Measurements from ENCODE around the gene SUCO. TPM values are rescaled to one million over a fixed set of nuclear protein-coding genes. Genes with fewer than 3 reads are reported as not detected.
A peak's percentile ranks its signal among the peaks of the same experiment; 100 is the strongest.

Gene SUCO
- polyA plus RNA-seq, 2 of the 4 experiments (the other 2 are of a cell fraction) = 10.3 to 21.8 TPM

GRCh38 chr1:172487550-172487949 is 45.4 kb upstream of the SUCO start:
- no peak for FAIRE-seq
- Histone ChIP-seq H3K4me2 (no peak overlapping the region), H3K9me3 (no peaks in the 10 kb centered on the region), H3K4me3 (no peak overlapping the region), H3K4me1 (0 out of 3 replicates have a peak, but pooled peaks cover 5% of the 10 kb centered on the region), H3K27ac (no peak overlapping the region)
- TF ChIP-seq POLR2A (IDR thresholded peaks at IDR 0.05; ENCODE audit: low read length) = no peak
- TF ChIP-seq CTCF (IDR thresholded peaks at IDR 0.05) = no peak
- TF ChIP-seq HDAC2 (IDR thresholded peaks at IDR 0.05) = no peak
- TF ChIP-seq POLR2AphosphoS2 (conservative IDR thresholded peaks at IDR 0.05; ENCODE audit: low read length) = no peak
- no peak for TF ChIP-seq FOSB (CRISPR knock-in tag; IDR thresholded peaks at IDR 0.05)
- WGBS (ENCODE audit: missing lambda C conversion rate) = 80% methylated on average over 4 of the region's 4 CpGs
- DNase-seq (ENCODE audit: low read depth in 1 of 2, low spot score in 1 of 2) = no peak
- CTCF ChIA-PET = interaction anchor here (1.3 kb wide), 1 partner anchor 9 kb away, joined by 5 read pairs; no protein-coding TSS in a partner anchor
- POLR2A ChIA-PET = no interaction called here
- no peak for ATAC-seq

GRCh38 chr1:172488393-172488792 is 44.6 kb upstream of the SUCO start:
- TF ChIP-seq CHD2 (IDR thresholded peaks at IDR 0.05; ENCODE audit: low read length, partially characterized antibody) (no peak), KDM5A (IDR thresholded peaks at IDR 0.05) (no peak), MAX (IDR thresholded peaks at IDR 0.05) (no peak), CBX2 (IDR thresholded peaks at IDR 0.05; ENCODE audit: borderline replicate concordance, low read depth) (no peak), RAD21 (conservative IDR thresholded peaks at IDR 0.05 in 1 of 2, IDR thresholded peaks at IDR 0.05 in 1 of 2) (no peak), TP53 (CRISPR knock-in tag; IDR thresholded peaks at IDR 0.05) (no peak), NPAS2 (CRISPR knock-in tag; IDR thresholded peaks at IDR 0.05; ENCODE audit: borderline replicate concordance) (no peak), ZC3H11A (IDR thresholded peaks at IDR 0.05) (no peak), EP300 (IDR thresholded peaks at IDR 0.05) (no peak), POLR2AphosphoS2 (conservative IDR thresholded peaks at IDR 0.05; ENCODE audit: low read length) (no peak)
- TF ChIP-seq, protein P1, sequence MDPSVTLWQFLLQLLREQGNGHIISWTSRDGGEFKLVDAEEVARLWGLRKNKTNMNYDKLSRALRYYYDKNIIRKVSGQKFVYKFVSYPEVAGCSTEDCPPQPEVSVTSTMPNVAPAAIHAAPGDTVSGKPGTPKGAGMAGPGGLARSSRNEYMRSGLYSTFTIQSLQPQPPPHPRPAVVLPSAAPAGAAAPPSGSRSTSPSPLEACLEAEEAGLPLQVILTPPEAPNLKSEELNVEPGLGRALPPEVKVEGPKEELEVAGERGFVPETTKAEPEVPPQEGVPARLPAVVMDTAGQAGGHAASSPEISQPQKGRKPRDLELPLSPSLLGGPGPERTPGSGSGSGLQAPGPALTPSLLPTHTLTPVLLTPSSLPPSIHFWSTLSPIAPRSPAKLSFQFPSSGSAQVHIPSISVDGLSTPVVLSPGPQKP (IDR thresholded peaks at IDR 0.05; ENCODE audit: low read depth, low read length) = no peak
- CTCF ChIA-PET = interaction anchor here (1.1 to 1.3 kb wide), 2 partner anchors 38 to 59 kb away, joined by 3 to 6 read pairs; no protein-coding TSS in a partner anchor
- POLR2A ChIA-PET = no interaction called here

GRCh38 chr1:172489847-172490246 is 43.1 kb upstream of the SUCO start:
- no peak for ATAC-seq
- no peaks in the 10 kb centered on the region for H3K4me1 ChIP-seq
- WGBS (ENCODE audit: missing lambda C conversion rate) = 70% methylated on average over 3 of the region's 3 CpGs
- H3K4me2 ChIP-seq = no peak overlapping the region
- ChIA-PET POLR2A (no interaction called here), CTCF (no interaction called here)
- no peaks in the 10 kb centered on the region for H3K9me3 ChIP-seq
- peak; percentile 13 for FAIRE-seq
- no peak for DNase-seq (ENCODE audit: low read depth in 1 of 2, low spot score in 1 of 2)
- H3K4me3 ChIP-seq = no peak overlapping the region
- no peak overlapping the region for H3K27ac ChIP-seq
- TF ChIP-seq CHD2 (IDR thresholded peaks at IDR 0.05; ENCODE audit: low read length, partially characterized antibody) (no peak), ATOH8 (CRISPR knock-in tag; IDR thresholded peaks at IDR 0.05; ENCODE audit: low read depth) (no peak), PBX3 (IDR thresholded peaks at IDR 0.05) (no peak), ZSCAN20 (CRISPR knock-in tag; IDR thresholded peaks at IDR 0.05) (no peak), HOXB5 (CRISPR knock-in tag; IDR thresholded peaks at IDR 0.05) (no peak), KDM5A (IDR thresholded peaks at IDR 0.05) (no peak), RAD21 (conservative IDR thresholded peaks at IDR 0.05 in 1 of 2, IDR thresholded peaks at IDR 0.05 in 1 of 2) (no peak), RFX5 (IDR thresholded peaks at IDR 0.05) (no peak)

More at GRCh38 chr1:172488393-172488792, 44.6 kb upstream of the SUCO start:
- no peak overlapping the region for H3K27ac ChIP-seq
- no peak overlapping the region for H3K4me2 ChIP-seq
- H3K9me3 ChIP-seq = no peaks in the 10 kb centered on the region
- WGBS (ENCODE audit: missing lambda C conversion rate) = 90% methylated on average over 3 of the region's 3 CpGs
- ATAC-seq (no peak), FAIRE-seq (no peak), DNase-seq (ENCODE audit: low read depth in 1 of 2, low spot score in 1 of 2) (no peak)
- H3K4me1 ChIP-seq = 0 out of 3 replicates have a peak, but pooled peaks cover 2% of the 10 kb centered on the region
- no peak overlapping the region for H3K4me3 ChIP-seq

Data from A549 (cell line).